Smooth muscle cell of the brain vasculature (primary cell): Measurements from ENCODE around the gene PARS2.
A peak's percentile ranks its signal among the peaks of the same experiment; 100 is the strongest.

ENCODE experiments used
- DNase-seq: peaks from one replicate; pipeline ENCODE4 v3.0.0-alpha.2; 2012; ENCODE audit warnings: low read depth, low spot score

The PARS2 gene

GRCh38 chr1:54774820-54775498 is 10.6 kb upstream of the PARS2 start:
- no peak for DNase-seq

- DNase-seq: no peak
Observed at GRCh38 chr1:54772951-54773350, 8.6 kb upstream of the PARS2 start.

GRCh38 chr1:54768093-54768492 is 3.8 kb upstream of the PARS2 start:
- DNase-seq: no peak

GRCh38 chr1:54767526-54767925 is 3.2 kb upstream of the PARS2 start:
- no peak for DNase-seq

GRCh38 chr1:54766726-54767125 is 2.4 kb upstream of the PARS2 start:
- DNase-seq: no peak

- DNase-seq: no peak
Observed at GRCh38 chr1:54764922-54765561, 719 bp upstream of the PARS2 start.

GRCh38 chr1:54763816-54764132 is 549 bp downstream of the PARS2 start:
- no peak for DNase-seq

GRCh38 chr1:54758678-54759348 is 5.5 kb downstream of the PARS2 start:
- DNase-seq: no peak

- DNase-seq: no peak
Observed at GRCh38 chr1:54757833-54758232, 6.5 kb downstream of the PARS2 start.

- no peak for DNase-seq
Observed at GRCh38 chr1:54754486-54755285, 9.6 kb downstream of the PARS2 start.

- no peak for DNase-seq
Observed at GRCh38 chr1:54754045-54754444, 10.3 kb downstream of the PARS2 start.

- no peak for DNase-seq
Observed at GRCh38 chr1:54751426-54751825, 12.9 kb downstream of the PARS2 start.

GRCh38 chr1:54750596-54750995 is 13.7 kb downstream of the PARS2 start:
- no peak for DNase-seq

GRCh38 chr1:54748094-54748835 is 16.1 kb downstream of the PARS2 start:
- no peak for DNase-seq

- no peak for DNase-seq
Observed at GRCh38 chr1:54745864-54746263, 18.5 kb downstream of the PARS2 start.

GRCh38 chr1:54745274-54745673 is 19.0 kb downstream of the PARS2 start:
- no peak for DNase-seq

GRCh38 chr1:54744696-54745095 is 19.6 kb downstream of the PARS2 start:
- no peak for DNase-seq

GRCh38 chr1:54743416-54744226 is 20.7 kb downstream of the PARS2 start:
- no peak for DNase-seq

- peak; percentile 9 for DNase-seq
Observed at GRCh38 chr1:54742282-54742681, 22.0 kb downstream of the PARS2 start.

GRCh38 chr1:54741531-54741930 is 22.8 kb downstream of the PARS2 start:
- no peak for DNase-seq

- no peak for DNase-seq
Observed at GRCh38 chr1:54738244-54738643, 26.1 kb downstream of the PARS2 start.
